Activated CD8-positive, alpha-beta memory T cell treated with anti-CD3 and anti-CD28 coated beads for 36 hours (primary cell): Measurements from ENCODE around the gene MBTD1. TPM values are rescaled to one million over a fixed set of nuclear protein-coding genes. Genes with fewer than 3 reads are reported as not detected.

Experiments used
- CTCF ChIA-PET: fragments of 350-600 bp; sonication (Branson Sonifier 250); formaldehyde crosslinking; loops from one replicate; lab custom pipeline; 2021; ENCODE audit warnings: antibody characterized with exemption; lab: Charles Lee
- POLR2A ChIA-PET: fragments of 350-600 bp; sonication (Branson Sonifier 250); formaldehyde crosslinking; loops from one replicate; lab custom pipeline; 2021; ENCODE audit warnings: antibody characterized with exemption; lab: Charles Lee
- total RNA-seq, 2 experiments: library from RNA; stranded (reverse); gene quantifications; one replicate each; pipeline ENCODE4 v1.2.3, GENCODE V29; 2021

Gene MBTD1
- total RNA-seq, 2 experiments from 2014 or later = 7.1 to 8.6 TPM

DNA sequence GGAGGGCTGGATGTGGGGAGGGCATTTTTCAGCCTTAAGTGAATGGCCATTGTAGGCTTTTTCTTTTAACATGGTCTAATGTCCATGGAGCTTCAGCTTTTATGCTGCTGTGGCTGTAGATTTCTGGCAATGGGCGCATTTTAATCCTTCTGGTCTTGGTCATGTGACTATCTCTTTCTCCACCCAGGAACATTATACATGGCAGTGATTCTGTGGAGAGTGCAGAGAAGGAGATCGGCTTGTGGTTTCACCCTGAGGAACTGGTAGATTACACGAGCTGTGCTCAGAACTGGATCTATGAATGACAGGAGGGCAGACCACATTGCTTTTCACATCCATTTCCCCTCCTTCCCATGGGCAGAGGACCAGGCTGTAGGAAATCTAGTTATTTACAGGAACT, 98.3 kb downstream of the MBTD1 start:
- CTCF ChIA-PET = interaction anchor here (0.9 kb wide), 1 partner anchor 8 kb away, joined by 5 read pairs; the partner anchor contains the start of gene NME1
- POLR2A ChIA-PET = interaction anchor here (1.4 kb wide), 1 partner anchor 8 kb away, joined by 5 read pairs; the partner anchor contains the start of gene NME1

DNA sequence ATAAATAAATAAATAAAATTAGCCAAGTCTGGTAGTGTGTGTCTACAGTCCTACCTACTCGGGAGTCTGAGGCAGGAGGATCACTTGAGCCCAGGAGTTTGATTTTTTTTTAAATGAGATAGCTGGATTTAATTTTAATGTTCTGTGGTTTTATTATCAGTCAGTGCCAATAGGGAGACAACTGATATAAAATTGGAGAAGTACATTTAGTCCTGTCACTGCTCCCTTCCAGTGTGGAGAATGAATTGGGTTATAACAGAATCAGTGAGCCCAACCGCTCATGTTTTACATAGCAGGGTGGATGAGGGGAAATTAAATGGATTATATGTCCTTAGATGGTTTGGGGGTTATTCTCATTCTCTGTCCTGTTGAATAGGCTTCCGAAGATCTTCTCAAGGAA, 100.2 kb downstream of the MBTD1 start:
- ChIA-PET CTCF (interaction anchor here (1.1 kb wide), 1 partner anchor 160 kb away, joined by 3 read pairs; no protein-coding TSS in a partner anchor), POLR2A (no interaction called here)

DNA sequence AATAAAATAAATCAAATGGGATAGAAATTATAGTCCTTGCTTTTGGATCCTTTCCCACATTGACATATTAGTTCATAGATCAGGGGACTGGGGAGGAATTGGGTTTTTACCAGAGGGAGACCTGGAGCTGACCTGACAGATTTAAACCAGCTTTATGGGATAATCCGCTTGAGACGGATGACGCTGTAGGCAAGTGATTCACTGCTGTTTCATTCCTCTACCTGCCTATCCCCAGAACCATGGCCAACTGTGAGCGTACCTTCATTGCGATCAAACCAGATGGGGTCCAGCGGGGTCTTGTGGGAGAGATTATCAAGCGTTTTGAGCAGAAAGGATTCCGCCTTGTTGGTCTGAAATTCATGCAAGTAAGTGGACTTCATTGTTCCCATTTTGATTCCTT, 104.4 kb downstream of the MBTD1 start:
- ChIA-PET CTCF (no interaction called here), POLR2A (interaction anchor here (0.5 kb wide), 1 partner anchor 122 kb away, joined by 3 read pairs; no protein-coding TSS in a partner anchor)

DNA sequence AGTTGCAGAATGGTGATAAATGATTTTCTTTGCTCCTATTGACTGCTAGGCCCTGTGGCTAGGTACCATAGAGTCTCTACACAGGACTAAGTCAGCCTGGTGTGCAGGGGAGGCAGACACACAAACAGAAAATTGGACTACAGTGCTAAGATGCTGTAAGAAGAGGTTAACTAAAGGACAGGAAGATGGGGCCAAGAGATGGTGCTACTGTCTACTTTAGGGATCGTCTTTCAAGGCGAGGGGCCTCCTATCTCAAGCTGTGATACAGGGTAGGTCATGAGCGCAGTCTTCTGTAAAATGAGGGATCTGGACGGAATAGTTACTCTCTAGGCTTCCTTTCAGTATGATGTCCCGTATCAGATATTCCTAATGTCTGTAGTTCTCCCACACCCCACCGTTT, 105.7 kb downstream of the MBTD1 start:
- ChIA-PET CTCF (interaction anchor here (0.7 to 2.1 kb wide), 3 partner anchors 11 to 153 kb away, joined by 3 to 13 read pairs (median 4); partner anchors contain the start of gene NME2), POLR2A (interaction anchor here (1.3 to 1.4 kb wide), 2 partner anchors 8 to 152 kb away, joined by 5 read pairs; no protein-coding TSS in a partner anchor)

DNA sequence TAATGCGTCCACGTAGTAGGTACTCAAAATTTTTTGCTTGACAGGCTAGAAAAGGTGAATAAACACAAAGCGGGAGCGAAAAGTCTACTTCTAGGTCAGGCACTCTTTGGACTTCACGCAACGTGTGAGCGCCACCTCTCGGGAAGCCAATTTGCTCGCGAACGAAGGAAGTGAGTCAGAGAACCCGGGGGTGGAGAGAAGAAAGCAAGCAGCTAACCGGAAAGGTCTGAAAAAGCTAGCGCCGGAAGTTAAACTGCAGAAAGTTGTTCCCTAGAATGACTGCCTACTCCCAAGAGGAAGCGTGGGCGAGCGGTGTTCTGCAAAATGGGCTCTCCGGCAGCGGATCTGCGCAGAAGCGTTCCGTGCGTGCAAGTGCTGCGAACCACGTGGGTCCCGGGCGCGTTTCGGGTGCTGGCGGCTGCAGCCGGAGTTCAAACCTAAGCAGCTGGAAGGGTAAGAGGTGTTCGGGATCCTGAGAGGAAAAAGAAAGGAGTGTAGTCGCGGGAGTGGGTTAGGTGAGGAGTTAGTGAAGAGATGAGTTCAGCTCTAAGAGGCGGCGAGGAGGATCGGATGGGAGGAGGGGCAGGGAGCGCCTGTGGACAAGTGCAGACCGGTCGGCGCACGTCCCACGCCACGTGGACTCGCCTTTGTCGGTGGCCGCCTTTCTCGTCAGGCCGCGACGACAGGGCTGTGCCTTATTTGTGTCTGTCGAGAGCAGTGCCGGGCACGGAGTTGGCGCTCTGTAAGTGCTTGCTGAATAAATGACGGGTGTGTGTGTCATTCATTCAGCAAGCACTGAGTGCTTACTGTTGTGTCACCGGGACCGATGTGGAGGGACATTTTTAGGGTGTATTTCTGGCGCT, 106.4 kb downstream of the MBTD1 start, which contains the start of gene NME1:
Gene NME1 (plus strand): TSS at position 350 of the 863 bp plus-strand sequence. CDS start 2,096 bp downstream, outside the sequence.
- CTCF ChIA-PET = interaction anchor here (0.6 to 2.1 kb wide), 16 partner anchors 9 to 288 kb away, joined by 3 to 25 read pairs (median 3); partner anchors contain the start of genes NME2 and SPAG9
- POLR2A ChIA-PET = interaction anchor here (0.6 to 1.4 kb wide), 9 partner anchors 9 to 288 kb away, joined by 3 to 11 read pairs (median 5); partner anchors contain the start of genes NME2, SPAG9 and TOB1

DNA sequence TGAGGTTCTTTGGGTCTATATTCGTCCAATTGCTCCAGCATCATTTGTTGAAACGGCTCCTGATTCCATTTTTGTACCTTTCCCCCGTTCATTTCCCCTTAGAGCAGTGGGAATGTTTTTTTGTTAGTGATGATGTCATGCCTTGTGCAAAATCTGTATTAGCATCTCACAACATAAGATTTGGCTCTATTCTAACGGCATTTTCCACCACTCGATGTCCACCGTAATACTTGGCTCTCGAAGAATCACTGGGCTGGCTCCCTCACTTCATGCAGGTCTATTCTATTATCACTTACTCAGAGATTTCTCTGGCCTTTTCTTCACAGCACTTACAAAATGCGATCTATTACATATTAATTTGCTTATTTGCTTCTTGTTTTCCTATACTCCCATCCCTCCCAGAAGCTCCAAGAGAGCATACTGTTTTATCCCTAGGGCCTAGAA, 107.1 kb downstream of the MBTD1 start:
- CTCF ChIA-PET = interaction anchor here (0.8 to 1.8 kb wide), 12 partner anchors 9 to 285 kb away, joined by 3 to 25 read pairs (median 4); no protein-coding TSS in a partner anchor
- POLR2A ChIA-PET = interaction anchor here (0.6 to 1.4 kb wide), 9 partner anchors 10 to 287 kb away, joined by 3 to 11 read pairs (median 5); partner anchors contain the start of genes NME2, SPAG9 and TOB1

DNA sequence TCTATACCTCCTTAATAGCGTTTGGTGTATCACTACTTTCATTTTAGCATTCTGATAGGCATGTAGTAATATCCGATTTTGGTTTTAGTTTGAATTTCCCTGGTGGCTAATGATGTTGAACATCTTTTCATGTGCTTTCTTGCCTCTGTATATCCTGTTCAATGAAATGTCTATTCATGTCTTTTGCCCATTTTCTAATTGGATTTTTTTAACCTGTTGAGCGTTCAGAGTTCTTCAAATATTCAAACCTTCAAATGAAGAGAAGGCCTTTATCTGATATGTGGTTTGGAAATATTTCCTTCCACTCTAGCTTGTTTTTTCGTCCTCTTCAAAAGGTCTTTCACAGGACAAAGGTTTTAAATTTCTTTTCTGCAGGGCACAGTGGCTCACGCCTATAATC, 108.9 kb downstream of the MBTD1 start:
- CTCF ChIA-PET = interaction anchor here (0.7 to 1.4 kb wide), 2 partner anchors 149 to 349 kb away, joined by 3 read pairs; no protein-coding TSS in a partner anchor
- POLR2A ChIA-PET = no interaction called here

DNA sequence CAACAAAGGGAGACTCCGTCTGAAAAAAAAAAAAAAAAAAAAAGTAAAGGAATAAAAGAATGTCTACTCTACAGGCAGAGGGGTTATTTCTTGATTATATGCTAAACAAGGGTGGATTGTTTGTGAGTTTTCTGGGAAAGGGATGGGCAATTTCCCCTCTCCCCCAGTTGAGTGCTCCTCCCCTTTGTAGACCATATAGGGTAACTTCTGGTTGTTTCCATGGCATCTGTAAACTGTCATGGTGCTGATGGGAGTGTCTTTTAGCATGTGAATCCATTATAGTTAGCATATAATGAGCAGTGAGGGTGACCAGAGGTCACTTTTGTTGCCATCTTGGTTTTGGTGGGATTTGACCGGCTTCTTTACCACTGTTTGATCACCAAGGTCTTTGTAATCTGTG, 110.7 kb downstream of the MBTD1 start:
- ChIA-PET POLR2A (no interaction called here), CTCF (interaction anchor here (0.7 kb wide), 2 partner anchors 24 to 84 kb away, joined by 3 to 5 read pairs; no protein-coding TSS in a partner anchor)

DNA sequence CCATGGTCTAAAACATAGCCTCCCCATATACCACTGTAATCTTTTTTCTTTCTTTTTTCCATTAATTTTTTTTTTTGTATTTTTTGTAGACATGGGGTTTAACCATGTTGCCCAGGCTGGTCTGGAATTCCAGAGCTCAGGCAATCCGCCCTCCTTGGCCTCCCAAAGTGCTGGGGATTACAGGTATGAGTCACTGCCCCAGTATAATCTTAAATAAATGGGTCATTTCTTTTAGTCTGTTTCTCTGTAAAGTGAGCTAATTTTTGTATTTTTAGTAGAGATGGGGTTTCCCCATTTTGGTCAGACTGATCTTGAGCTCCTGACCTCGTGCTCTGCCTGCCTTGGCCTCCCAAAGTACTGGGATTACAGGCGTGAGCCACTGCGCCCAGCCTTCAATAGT, 112.2 kb downstream of the MBTD1 start:
- POLR2A ChIA-PET = no interaction called here
- CTCF ChIA-PET = interaction anchor here (0.6 to 0.7 kb wide), 2 partner anchors 45 to 149 kb away, joined by 3 read pairs; no protein-coding TSS in a partner anchor

DNA sequence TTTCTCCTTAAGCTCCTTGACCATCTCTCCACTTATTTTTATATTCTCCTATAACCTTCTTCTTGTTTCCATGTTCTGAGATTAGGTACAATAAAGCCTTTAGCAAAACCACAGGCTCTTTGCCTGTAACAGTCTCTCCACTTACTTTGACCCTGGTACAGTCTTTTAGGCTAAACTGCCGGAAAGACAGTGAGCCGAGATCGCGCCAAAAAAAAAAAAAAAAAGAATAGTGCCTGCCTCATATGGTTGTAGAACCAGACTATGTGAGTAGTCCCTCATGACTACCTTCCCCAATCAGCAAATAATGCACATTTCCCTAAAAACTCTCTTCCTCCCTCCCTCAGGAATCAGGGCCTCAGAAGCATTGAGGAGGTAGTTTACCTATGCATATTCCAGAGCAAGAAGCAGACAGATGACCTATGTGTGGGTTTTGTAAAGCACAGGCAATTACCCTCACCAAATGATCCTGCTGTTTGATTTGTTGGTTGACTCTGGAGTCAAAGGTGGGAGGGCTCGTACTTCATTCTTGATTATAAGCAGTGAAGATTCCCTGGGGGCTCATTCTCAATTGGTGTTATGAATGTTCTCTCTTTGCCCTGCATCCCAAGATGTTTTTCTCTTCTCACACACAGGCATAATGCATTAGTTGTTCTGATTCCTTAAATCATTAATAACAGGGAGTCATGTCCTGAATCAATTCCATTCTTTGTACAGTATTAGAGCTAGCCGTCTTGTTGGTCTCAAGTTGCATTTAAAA, 115.4 kb downstream of the MBTD1 start:
- CTCF ChIA-PET = interaction anchor here (0.7 to 1.1 kb wide), 2 partner anchors 9 to 166 kb away, joined by 3 to 4 read pairs; no protein-coding TSS in a partner anchor
- POLR2A ChIA-PET = interaction anchor here (0.7 kb wide), 1 partner anchor 24 kb away, joined by 5 read pairs; no protein-coding TSS in a partner anchor

DNA sequence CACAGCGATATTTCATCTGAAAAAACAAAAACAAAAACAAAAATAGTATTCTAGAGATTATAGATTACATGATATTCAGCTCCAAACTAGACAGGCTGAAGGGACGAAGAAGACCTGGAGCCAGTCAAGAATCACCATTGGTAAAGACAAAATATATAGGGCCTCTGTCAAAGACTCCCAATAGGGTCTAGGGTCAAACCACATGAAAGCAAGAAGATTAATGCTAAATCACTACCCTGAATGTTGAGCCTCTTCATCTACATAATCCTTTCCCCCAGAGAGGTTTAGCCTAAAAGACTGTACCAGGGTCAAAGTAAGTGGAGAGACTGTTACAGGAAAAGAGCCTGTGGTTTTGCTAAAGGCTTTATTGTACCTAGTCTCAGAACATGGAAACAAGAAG, 117.3 kb downstream of the MBTD1 start:
- ChIA-PET POLR2A (no interaction called here), CTCF (interaction anchor here (0.5 kb wide), 1 partner anchor 14 kb away, joined by 3 read pairs; no protein-coding TSS in a partner anchor)

DNA sequence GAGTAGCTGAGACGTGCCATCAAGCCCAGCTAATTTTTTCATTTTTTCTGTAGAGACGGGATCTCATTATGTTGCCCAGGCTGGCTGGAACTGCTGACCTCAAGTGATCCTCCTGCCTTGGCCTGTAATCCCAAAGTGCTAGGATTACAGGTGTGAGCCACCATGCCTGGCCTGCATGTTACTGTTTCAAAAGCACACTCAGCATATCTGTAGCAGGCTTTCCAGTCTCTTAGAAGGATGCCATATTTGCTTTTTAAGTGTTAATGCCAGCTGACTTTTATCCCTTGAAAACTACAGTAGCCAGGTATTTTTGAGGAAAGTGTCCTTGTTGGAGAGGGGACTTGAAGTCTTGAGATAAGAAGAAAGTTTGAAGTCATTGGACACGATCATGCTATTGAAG, 123.9 kb downstream of the MBTD1 start:
- CTCF ChIA-PET = interaction anchor here (1.2 kb wide), 1 partner anchor 9 kb away, joined by 4 read pairs; no protein-coding TSS in a partner anchor
- POLR2A ChIA-PET = no interaction called here

DNA sequence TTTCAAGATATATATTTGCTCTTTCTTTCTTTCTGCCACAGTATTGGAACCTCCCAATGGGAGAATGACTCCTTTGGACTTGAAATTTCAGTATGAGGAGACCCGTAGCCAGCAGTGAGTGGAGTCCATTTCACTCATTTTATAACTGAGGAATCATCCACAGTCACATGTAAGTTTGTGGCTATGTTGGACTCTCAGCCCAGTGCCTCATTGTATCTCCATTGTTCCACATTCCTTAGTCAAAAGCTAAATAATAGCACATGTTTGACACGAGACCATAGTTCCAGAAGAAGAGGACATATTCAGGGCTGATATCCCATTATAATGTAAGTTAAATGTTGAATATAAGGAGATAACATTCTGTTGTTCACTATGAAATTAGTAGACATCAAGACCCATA, 126.5 kb downstream of the MBTD1 start:
- ChIA-PET CTCF (no interaction called here), POLR2A (no interaction called here)

DNA sequence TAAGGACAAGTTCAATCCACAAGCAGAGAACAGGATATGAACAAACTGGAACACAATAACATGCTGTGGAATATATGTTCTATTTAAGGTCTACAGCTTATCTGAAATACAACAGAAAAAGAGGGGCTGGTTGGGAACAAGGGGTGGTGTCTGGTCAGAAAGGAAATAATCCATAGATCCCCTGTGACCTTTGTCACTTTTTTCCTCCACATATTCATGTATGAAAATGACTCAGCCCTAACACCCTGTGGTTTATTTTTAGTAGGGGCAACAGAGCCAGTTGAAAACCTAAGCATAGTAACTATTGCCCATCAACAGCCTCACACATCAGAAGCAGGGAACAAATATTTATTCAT, 126.9 kb downstream of the MBTD1 start:
- ChIA-PET CTCF (no interaction called here), POLR2A (no interaction called here)

DNA sequence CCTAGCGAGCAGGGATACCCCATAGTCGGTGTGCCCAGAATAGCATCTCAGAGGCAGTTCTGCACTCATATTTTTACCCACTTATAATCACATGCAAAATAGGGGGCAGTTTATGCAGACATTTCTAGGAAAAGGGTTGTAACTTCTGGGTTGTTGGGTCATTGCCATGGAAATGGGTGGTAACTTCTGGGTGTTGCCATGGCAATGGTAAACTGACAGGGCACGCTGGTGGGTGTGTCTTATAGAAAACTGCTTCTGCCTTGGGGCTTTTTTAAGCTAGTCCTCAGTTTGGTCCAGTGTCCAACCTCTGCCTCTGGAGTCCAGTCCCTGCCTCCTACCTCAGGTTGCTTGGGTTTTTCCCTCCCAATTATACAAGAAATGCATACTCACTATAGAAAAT, 131.8 kb downstream of the MBTD1 start:
- ChIA-PET POLR2A (no interaction called here), CTCF (interaction anchor here (0.7 kb wide), 1 partner anchor 14 kb away, joined by 3 read pairs; no protein-coding TSS in a partner anchor)
